Suprapubic skin (tissue), 4 donors: ENCODE measurements around the gene SOX13.

ENCODE experiments used
- EP300 ChIP-seq: sonication (generic); formaldehyde crosslinking; IDR thresholded peaks from one replicate; pipeline ENCODE4 v1.6.1; 2017; ENCODE audit warnings: antibody characterized with exemption
- POLR2A ChIP-seq, 2 donors: fragments of 450-650 bp; IDR thresholded peaks; one replicate each; pipeline ENCODE4 v1.6.1; 2017; ENCODE audit warnings: antibody characterized with exemption in 2 of 2, mild to moderate bottlenecking in 2 of 2, moderate library complexity in 2 of 2
- POLR2AphosphoS5 ChIP-seq, 3 donors: sonication (generic); formaldehyde crosslinking; IDR thresholded peaks; one replicate each; pipeline ENCODE4 v1.6.1; 2017; ENCODE audit warnings: antibody characterized with exemption in 3 of 3
- TF ChIP-seq, protein P1 (sequence below), 2 donors: fragments of 200-600 bp in 1 of 2; fragments of 450-650 bp in 1 of 2; sonication (generic) in 1 of 2; IDR thresholded peaks; one replicate each; pipeline ENCODE4 v1.5.1; 2016 to 2019; ENCODE audit warnings: antibody characterized with exemption in 2 of 2, mild to moderate bottlenecking in 1 of 2, moderate library complexity in 1 of 2

DNA sequence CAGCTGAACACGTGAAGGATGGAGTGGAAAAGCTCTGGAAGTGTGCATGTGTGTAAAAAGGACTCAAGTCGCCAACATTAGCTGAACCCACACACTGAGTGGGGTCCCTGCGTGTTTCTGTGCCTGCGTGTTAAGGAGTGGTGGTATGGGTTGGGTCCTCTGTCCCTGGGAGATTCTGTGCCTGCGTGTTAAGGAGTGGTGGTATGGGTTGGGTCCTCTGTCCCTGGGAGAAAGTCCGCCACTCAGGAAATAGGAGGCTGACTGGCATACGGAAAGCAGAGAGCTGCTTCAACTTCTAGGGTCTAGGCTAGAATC is 7.0 kb upstream of the SOX13 start:
- TF ChIP-seq, protein P1, sequence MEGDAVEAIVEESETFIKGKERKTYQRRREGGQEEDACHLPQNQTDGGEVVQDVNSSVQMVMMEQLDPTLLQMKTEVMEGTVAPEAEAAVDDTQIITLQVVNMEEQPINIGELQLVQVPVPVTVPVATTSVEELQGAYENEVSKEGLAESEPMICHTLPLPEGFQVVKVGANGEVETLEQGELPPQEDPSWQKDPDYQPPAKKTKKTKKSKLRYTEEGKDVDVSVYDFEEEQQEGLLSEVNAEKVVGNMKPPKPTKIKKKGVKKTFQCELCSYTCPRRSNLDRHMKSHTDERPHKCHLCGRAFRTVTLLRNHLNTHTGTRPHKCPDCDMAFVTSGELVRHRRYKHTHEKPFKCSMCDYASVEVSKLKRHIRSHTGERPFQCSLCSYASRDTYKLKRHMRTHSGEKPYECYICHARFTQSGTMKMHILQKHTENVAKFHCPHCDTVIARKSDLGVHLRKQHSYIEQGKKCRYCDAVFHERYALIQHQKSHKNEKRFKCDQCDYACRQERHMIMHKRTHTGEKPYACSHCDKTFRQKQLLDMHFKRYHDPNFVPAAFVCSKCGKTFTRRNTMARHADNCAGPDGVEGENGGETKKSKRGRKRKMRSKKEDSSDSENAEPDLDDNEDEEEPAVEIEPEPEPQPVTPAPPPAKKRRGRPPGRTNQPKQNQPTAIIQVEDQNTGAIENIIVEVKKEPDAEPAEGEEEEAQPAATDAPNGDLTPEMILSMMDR (IDR thresholded peaks at IDR 0.05): no peak
- TF ChIP-seq POLR2A (IDR thresholded peaks at IDR 0.05) (no peak), EP300 (no peak), POLR2AphosphoS5 (IDR thresholded peaks at IDR 0.05) (no peak)
